SU-DHL-6 (cell line): ENCODE measurements around the gene NRP1.

Source experiments
- CTCF ChIP-seq: fragments of 200-600 bp; sonication (generic); IDR thresholded peaks from one replicate; pipeline ENCODE4 v1.5.1; 2017; ENCODE audit warnings: antibody characterized with exemption, mild to moderate bottlenecking, low read length, moderate library complexity; ENCODE audit not compliant: insufficient read depth, poor library complexity, severe bottlenecking
- EZH2phosphoT487 ChIP-seq: fragments of 200-600 bp; sonication (generic), shearing (Covaris generic); conservative IDR thresholded peaks from 2 replicates; pipeline ENCODE4 v1.6.1; 2018; ENCODE audit warnings: mild to moderate bottlenecking, antibody characterized with exemption, low read length, moderate library complexity, mixed read lengths

GRCh38 chr10:33290321-33291052, 44.0 kb downstream of the NRP1 start:
- TF ChIP-seq CTCF (no peak), EZH2phosphoT487 (no peak)
